Esophagus squamous epithelium (tissue), 4 donors: ENCODE results near the gene NRXN3.

Source experiments
- POLR2A ChIP-seq, 4 donors: fragments of 450-650 bp; IDR thresholded peaks; one replicate each; pipeline ENCODE4 v1.6.1; 2017; ENCODE audit warnings: antibody characterized with exemption in 4 of 4, mild to moderate bottlenecking in 4 of 4, moderate library complexity in 3 of 4
- TF ChIP-seq, protein P1 (sequence below), 6 experiments: fragments of 450-650 bp in 4 of 6; fragments of 200-600 bp in 2 of 6; sonication (generic) in 2 of 6; IDR thresholded peaks; one replicate each; pipeline ENCODE4 v1.5.1; 2016 to 2019; ENCODE audit warnings: antibody characterized with exemption in 6 of 6, mild to moderate bottlenecking in 4 of 6, moderate library complexity in 4 of 6

DNA sequence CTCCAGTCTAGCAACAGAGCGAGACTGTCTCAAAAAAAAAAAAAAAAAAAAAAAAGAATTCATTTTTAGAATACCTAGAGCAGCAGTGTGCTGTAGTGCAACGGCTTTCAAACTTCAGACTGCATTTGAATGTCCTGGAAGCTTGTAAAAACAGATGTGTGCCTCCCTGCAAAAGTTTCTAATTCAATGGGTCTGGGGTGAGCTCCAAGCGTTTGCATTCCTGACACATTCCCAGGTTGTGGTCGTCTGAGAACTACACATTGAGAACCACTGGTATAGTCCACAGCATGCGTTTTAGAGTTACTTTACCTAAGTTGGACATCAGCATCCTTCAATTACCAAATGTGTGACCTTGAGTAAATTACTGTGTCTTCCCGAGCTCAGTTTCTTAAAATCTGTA, 816.8 kb downstream of the NRXN3 start:
- TF ChIP-seq POLR2A (IDR thresholded peaks at IDR 0.05), result no peak
- TF ChIP-seq, protein P1, sequence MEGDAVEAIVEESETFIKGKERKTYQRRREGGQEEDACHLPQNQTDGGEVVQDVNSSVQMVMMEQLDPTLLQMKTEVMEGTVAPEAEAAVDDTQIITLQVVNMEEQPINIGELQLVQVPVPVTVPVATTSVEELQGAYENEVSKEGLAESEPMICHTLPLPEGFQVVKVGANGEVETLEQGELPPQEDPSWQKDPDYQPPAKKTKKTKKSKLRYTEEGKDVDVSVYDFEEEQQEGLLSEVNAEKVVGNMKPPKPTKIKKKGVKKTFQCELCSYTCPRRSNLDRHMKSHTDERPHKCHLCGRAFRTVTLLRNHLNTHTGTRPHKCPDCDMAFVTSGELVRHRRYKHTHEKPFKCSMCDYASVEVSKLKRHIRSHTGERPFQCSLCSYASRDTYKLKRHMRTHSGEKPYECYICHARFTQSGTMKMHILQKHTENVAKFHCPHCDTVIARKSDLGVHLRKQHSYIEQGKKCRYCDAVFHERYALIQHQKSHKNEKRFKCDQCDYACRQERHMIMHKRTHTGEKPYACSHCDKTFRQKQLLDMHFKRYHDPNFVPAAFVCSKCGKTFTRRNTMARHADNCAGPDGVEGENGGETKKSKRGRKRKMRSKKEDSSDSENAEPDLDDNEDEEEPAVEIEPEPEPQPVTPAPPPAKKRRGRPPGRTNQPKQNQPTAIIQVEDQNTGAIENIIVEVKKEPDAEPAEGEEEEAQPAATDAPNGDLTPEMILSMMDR (IDR thresholded peaks at IDR 0.05), result no peak
